ENCODE results near the gene BCAS3.

DNA sequence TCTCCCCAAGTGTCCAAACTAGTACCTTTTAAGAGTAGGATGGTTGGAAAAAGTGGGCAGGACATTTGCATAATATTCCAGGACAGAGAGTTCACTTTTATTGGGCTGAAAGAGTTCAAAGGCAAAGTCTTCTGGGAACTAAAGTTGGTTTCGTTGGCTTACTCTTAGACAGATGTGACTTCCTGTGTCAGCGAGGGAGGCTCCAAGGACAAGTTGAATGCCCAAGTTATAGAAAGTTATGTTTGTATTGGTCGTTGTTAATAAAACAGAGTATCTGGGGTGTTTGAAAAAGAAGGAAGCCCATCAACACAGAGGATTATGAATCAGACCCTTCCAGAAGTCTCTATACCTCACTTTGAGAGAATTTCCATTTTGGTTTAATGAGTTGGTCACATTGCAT lies 604.7 kb downstream of the BCAS3 start:
- TF ChIP-seq CTCF (IDR thresholded peaks at IDR 0.05), result no peak
- no peak for TF ChIP-seq POLR2A (IDR thresholded peaks at IDR 0.05)

Measured in body of pancreas (tissue), 4 donors.